Neuronal stem cell (in vitro differentiated cells): ENCODE data around the gene HERC4.
A peak's percentile ranks its signal among the peaks of the same experiment; 100 is the strongest.
"Not testable (repeated sequence)": the region's sequence is repeated elsewhere in the genome, so short reads cannot be mapped to it uniquely, and the experiment has no call there.

Experiments used
- DNase-seq: peaks from one replicate; pipeline ENCODE4 v3.0.0-alpha.2; 2013; ENCODE audit warnings: low spot score
- H2AFZ ChIP-seq: one replicate; pipeline ENCODE4 v1.6.1; 2013; ENCODE audit warnings: mild to moderate bottlenecking, low read length, inconsistent platforms
- H2AK5ac ChIP-seq: 2 replicates; pipeline ENCODE4 v1.6.1; 2013; ENCODE audit warnings: low read depth, mild to moderate bottlenecking, inconsistent platforms, low read length, moderate library complexity, mixed read lengths
- H2BK120ac ChIP-seq: 2 replicates; pipeline ENCODE4 v1.6.1; 2013; ENCODE audit warnings: low read depth, mild to moderate bottlenecking, inconsistent platforms, low read length, moderate library complexity, mixed read lengths
- H2BK12ac ChIP-seq: one replicate; pipeline ENCODE4 v1.6.1; 2013; ENCODE audit warnings: low read length, inconsistent platforms
- H2BK15ac ChIP-seq: 2 replicates; pipeline ENCODE4 v1.6.1; 2013; ENCODE audit warnings: mild to moderate bottlenecking, low read length, inconsistent platforms, mixed read lengths
- H2BK5ac ChIP-seq: one replicate; pipeline ENCODE4 v1.6.1; 2013; ENCODE audit warnings: inconsistent platforms, mild to moderate bottlenecking, low read length, moderate library complexity
- H3K14ac ChIP-seq: one replicate; pipeline ENCODE4 v1.6.1; 2013; ENCODE audit warnings: low read length, inconsistent platforms
- H3K18ac ChIP-seq: 2 replicates; pipeline ENCODE4 v1.6.1; 2013; ENCODE audit warnings: low read length, inconsistent platforms
- H3K23ac ChIP-seq: 2 replicates; pipeline ENCODE4 v1.6.1; 2013; ENCODE audit warnings: low read depth, mild to moderate bottlenecking, mixed read lengths, low read length, inconsistent platforms; ENCODE audit not compliant: poor library complexity
- H3K27ac ChIP-seq: replicated peaks from 3 replicates; pipeline ENCODE4 v1.5.1; 2013; ENCODE audit warnings: low read length, inconsistent platforms
- H3K27me3 ChIP-seq, 3 experiments: 2 replicates each; pipeline ENCODE4 v1.6.1; 2013; ENCODE audit warnings: low read length in 3 of 3, mild to moderate bottlenecking in 2 of 3, inconsistent platforms in 1 of 3, low read depth in 1 of 3, mixed read lengths in 1 of 3, moderate library complexity in 1 of 3; ENCODE audit not compliant: control insufficient read depth in 3 of 3, insufficient read depth in 3 of 3
- H3K36me3 ChIP-seq, 2 donors: replicated peaks in 1 of 2; 2 replicates each; pipeline ENCODE4 v1.6.1; 2013; ENCODE audit warnings: low read length in 2 of 2; ENCODE audit not compliant: control insufficient read depth in 2 of 2, insufficient read depth in 2 of 2
- H3K4ac ChIP-seq: 2 replicates; pipeline ENCODE4 v1.6.1; 2013; ENCODE audit warnings: inconsistent platforms, mild to moderate bottlenecking, low read length, moderate library complexity
- H3K4me1 ChIP-seq, 2 donors: 1 replicate in 1 of 2; 2 replicates in 1 of 2; pipeline ENCODE4 v1.6.1; 2013; ENCODE audit warnings: low read length in 2 of 2, low read depth in 1 of 2; ENCODE audit not compliant: control insufficient read depth in 2 of 2, insufficient read depth in 1 of 2
- H3K4me2 ChIP-seq: one replicate; pipeline ENCODE4 v1.6.1; 2013; ENCODE audit warnings: mild to moderate bottlenecking, low read length, inconsistent platforms; ENCODE audit not compliant: insufficient read depth, poor library complexity, severe bottlenecking
- H3K4me3 ChIP-seq, 2 donors: 2 replicates each; pipeline ENCODE4 v1.5.1; 2013; ENCODE audit warnings: low read length in 2 of 2, mild to moderate bottlenecking in 2 of 2, inconsistent platforms in 1 of 2, moderate library complexity in 1 of 2
- H3K79me1 ChIP-seq: one replicate; pipeline ENCODE4 v1.6.1; 2013; ENCODE audit warnings: low read depth, mild to moderate bottlenecking, inconsistent platforms, low read length, moderate library complexity
- H3K9ac ChIP-seq: one replicate; pipeline ENCODE4 v1.6.1; 2013; ENCODE audit warnings: mild to moderate bottlenecking, low read depth, low read length, inconsistent platforms; ENCODE audit not compliant: poor library complexity
- H3K9me3 ChIP-seq, 2 donors: replicated peaks in 1 of 2; 2 replicates each; pipeline versions ENCODE3 to v1.6.1; 2013; ENCODE audit warnings: low read length in 2 of 2, mild to moderate bottlenecking in 2 of 2, inconsistent platforms in 1 of 2, low read depth in 1 of 2, mixed read lengths in 1 of 2, moderate library complexity in 1 of 2; ENCODE audit not compliant: control insufficient read depth in 2 of 2, insufficient read depth in 1 of 2
- H4K8ac ChIP-seq: one replicate; pipeline ENCODE4 v1.6.1; 2013; ENCODE audit warnings: low read depth, mild to moderate bottlenecking, inconsistent platforms, low read length, moderate library complexity
- H4K91ac ChIP-seq: one replicate; pipeline ENCODE4 v1.6.1; 2013; ENCODE audit warnings: low read length, low read depth, mild to moderate bottlenecking, inconsistent platforms; ENCODE audit not compliant: poor library complexity
- WGBS, 2 donors: extraction: QIAGEN DNeasy Blood & Tissue Kit; methylation state at CpG; one replicate each; pipeline ENCODE4 v1.1.7; 2013; ENCODE audit warnings: missing lambda C conversion rate in 2 of 2, mixed read lengths in 1 of 2; ENCODE audit not compliant: insufficient read length in 2 of 2, insufficient replicate concordance in 1 of 2; ENCODE audit errors: extremely low coverage in 2 of 2; 5-methylcytosine and 5-hydroxymethylcytosine counted together

Gene HERC4

GRCh38 chr10:68077026-68077425, 1.9 kb upstream of the HERC4 start:
- H3K79me1 ChIP-seq: no peaks in the 10 kb centered on the region
- H3K9ac ChIP-seq: no peak overlapping the region
- no peaks in the 10 kb centered on the region for H3K9me3 ChIP-seq
- no peak overlapping the region for H2BK12ac ChIP-seq
- no CpG with 5 or more reads among the region's 5 CpGs for WGBS, 2 donors
- H3K4me2 ChIP-seq: no peak overlapping the region
- H3K4me3 ChIP-seq: no peak overlapping the region
- H2BK15ac ChIP-seq: no peak overlapping the region
- no peak overlapping the region for H2AFZ ChIP-seq
- no peak overlapping the region for H4K91ac ChIP-seq
- H3K14ac ChIP-seq: no peak overlapping the region
- H3K18ac ChIP-seq: no peak overlapping the region
- H3K27ac ChIP-seq: no peak overlapping the region
- no peak overlapping the region for H2AK5ac ChIP-seq
- no peak overlapping the region for H3K4ac ChIP-seq
- no peak overlapping the region for H2BK120ac ChIP-seq
- no peak overlapping the region for H2BK5ac ChIP-seq
- no peak for DNase-seq
- H3K27me3 ChIP-seq: no peaks in the 10 kb centered on the region
- no peak overlapping the region for H4K8ac ChIP-seq
- H3K4me1 ChIP-seq: peaks cover 0 to 5% of the 10 kb centered on the region in 2 donors
- H3K23ac ChIP-seq: no peak overlapping the region
- peaks cover 0 to 5% of the 10 kb centered on the region in 2 donors for H3K36me3 ChIP-seq

GRCh38 chr10:68076081-68076480, 998 bp upstream of the HERC4 start:
- H3K14ac ChIP-seq, H2BK15ac ChIP-seq, H2BK12ac ChIP-seq, H3K9ac ChIP-seq, H3K27me3 ChIP-seq, H2AFZ ChIP-seq, H4K91ac ChIP-seq, H3K18ac ChIP-seq, H3K27ac ChIP-seq, H3K9me3 ChIP-seq, H2BK5ac ChIP-seq, H2AK5ac ChIP-seq, H3K23ac ChIP-seq, H3K4me3 ChIP-seq, H3K79me1 ChIP-seq, H2BK120ac ChIP-seq, DNase-seq, H3K4ac ChIP-seq, H3K4me1 ChIP-seq, H4K8ac ChIP-seq, H3K4me2 ChIP-seq: not testable (repeated sequence)
- WGBS, 2 donors: no CpG with 5 or more reads among the region's 15 CpGs
- peaks cover 0 to 15% of the 10 kb centered on the region in 2 donors for H3K36me3 ChIP-seq

DNA sequence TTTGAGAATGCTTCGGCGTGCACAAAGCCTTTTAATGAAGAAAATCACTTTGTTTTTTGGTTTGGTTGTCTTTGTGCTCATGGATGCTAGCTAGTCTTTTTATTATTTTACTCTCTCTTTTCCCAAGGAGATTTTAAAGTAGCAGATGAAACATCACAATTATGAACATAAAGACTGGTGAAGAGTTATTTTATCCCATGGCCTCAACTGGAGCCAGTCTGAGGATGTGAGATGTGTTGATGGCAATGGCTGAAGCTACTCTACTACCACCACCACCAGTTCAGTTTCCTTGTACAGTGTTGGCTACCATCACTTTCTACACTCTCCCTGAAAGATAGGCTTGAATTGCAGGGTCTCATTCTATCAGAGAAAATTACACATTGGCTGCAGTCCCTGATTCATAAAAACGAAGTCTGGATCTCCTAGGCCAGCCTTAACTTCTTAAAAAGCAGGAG, 494 bp upstream of the HERC4 start:
- no peak overlapping the region for H3K27ac ChIP-seq

GRCh38 chr10:68074031-68074774, 880 bp downstream of the HERC4 start:
- Histone ChIP-seq H3K9ac (peak overlapping the region; percentile 97), H3K4me2 (peak overlapping the region; percentile 53), H3K18ac (peak overlapping the region; percentile 98), H3K4me1 (peaks cover 0 to 5% of the 10 kb centered on the region in 2 donors), H3K4me3 (peak overlapping the region; percentile 69 to 95), H3K14ac (peak overlapping the region; percentile 97), H3K36me3 (peaks cover 0 to 32% of the 10 kb centered on the region in 2 donors), H3K9me3 (no peaks in the 10 kb centered on the region), H2BK12ac (no peak overlapping the region), H3K27me3 (no peaks in the 10 kb centered on the region), H2AK5ac (no peak overlapping the region), H2BK120ac (no peak overlapping the region), H2BK5ac (peak overlapping the region; percentile 83), H4K8ac (no peak overlapping the region), H3K79me1 (no peaks in the 10 kb centered on the region), H3K4ac (no peak overlapping the region), H3K23ac (peak overlapping the region; percentile 66), H3K27ac (peak overlapping the region; percentile 92), H2AFZ (peak overlapping the region; percentile 89), H4K91ac (no peak overlapping the region), H2BK15ac (no peak overlapping the region)
- WGBS, 2 donors: no CpG with 5 or more reads among the region's 27 CpGs
- no peak for DNase-seq

More for the DNA sequence above, 494 bp upstream of the HERC4 start:
- Histone ChIP-seq H2BK5ac (no peak overlapping the region), H3K27me3 (no peaks in the 10 kb centered on the region), H3K4me2 (no peak overlapping the region), H2AFZ (peak overlapping the region; percentile 86), H4K91ac (no peak overlapping the region), H3K4me3 (peak overlapping the region in 1 of 2 donors; percentile 41), H3K9ac (no peak overlapping the region), H3K4ac (no peak overlapping the region), H3K4me1 (peaks cover 0 to 5% of the 10 kb centered on the region in 2 donors), H4K8ac (no peak overlapping the region), H2AK5ac (no peak overlapping the region), H3K23ac (no peak overlapping the region), H3K9me3 (no peaks in the 10 kb centered on the region), H2BK15ac (no peak overlapping the region), H3K14ac (no peak overlapping the region), H2BK12ac (no peak overlapping the region), H3K36me3 (peaks cover 0 to 20% of the 10 kb centered on the region in 2 donors), H2BK120ac (no peak overlapping the region), H3K79me1 (no peaks in the 10 kb centered on the region), H3K18ac (no peak overlapping the region)
- no peak for DNase-seq
- WGBS, 2 donors: no CpG with 5 or more reads among the region's 3 CpGs
